Keratinocyte (primary cell): Measurements from ENCODE around the gene DHRSX. TPM values are rescaled to one million over a fixed set of nuclear protein-coding genes. Genes with fewer than 3 reads are reported as not detected.
"Not testable (repeated sequence)": the region's sequence is repeated elsewhere in the genome, so short reads cannot be mapped to it uniquely, and the experiment has no call there.

Experiments
- DNase-seq: peaks from one replicate; pipeline ENCODE4 v3.0.0-alpha.2; 2011; ENCODE audit warnings: low read depth, missing footprints, low spot score
- FAIRE-seq: peaks from 2 replicates; lab custom pipeline; 2011; peaks lifted over from hg19 to GRCh38; lab: Jason Lieb, UNC
- H2AFZ ChIP-seq: 2 replicates; pipeline ENCODE4 v1.6.0; 2012; ENCODE audit warnings: low read length, control low read depth, inconsistent platforms; ENCODE audit not compliant: control insufficient read depth
- H3K27ac ChIP-seq: 2 replicates; pipeline ENCODE4 v1.5.1; 2011; ENCODE audit warnings: low read length; ENCODE audit not compliant: control insufficient read depth, insufficient read depth
- H3K27me3 ChIP-seq: 3 replicates; pipeline ENCODE4 v1.6.0; 2011; ENCODE audit warnings: low read length; ENCODE audit not compliant: control insufficient read depth, insufficient read depth; ENCODE audit errors: extremely low read depth
- H3K36me3 ChIP-seq, 2 experiments: 2 replicates in 1 of 2; 3 replicates in 1 of 2; pipeline ENCODE4 v1.5.1; 2011; ENCODE audit warnings: low read length in 2 of 2, mild to moderate bottlenecking in 1 of 2; ENCODE audit not compliant: control insufficient read depth in 2 of 2, insufficient read depth in 2 of 2; ENCODE audit errors: extremely low read depth in 1 of 2
- H3K4me1 ChIP-seq: 3 replicates; pipeline ENCODE4 v1.5.1; 2011; ENCODE audit warnings: low read length; ENCODE audit not compliant: control insufficient read depth, insufficient read depth; ENCODE audit errors: extremely low read depth
- H3K4me2 ChIP-seq: 3 replicates; pipeline ENCODE4 v1.6.0; 2011; ENCODE audit warnings: low read depth, low read length; ENCODE audit not compliant: control insufficient read depth, insufficient read depth; ENCODE audit errors: extremely low read depth
- H3K4me3 ChIP-seq, 3 experiments: fragments of 200-600 bp in 1 of 3; sonication (generic) in 1 of 3; 2 replicates in 2 of 3; 3 replicates in 1 of 3; pipeline ENCODE4 v1.5.1; 2011 to 2016; ENCODE audit warnings: low read length in 3 of 3, mild to moderate bottlenecking in 3 of 3, control low read depth in 2 of 3, inconsistent platforms in 1 of 3, low read depth in 1 of 3, mixed read lengths in 1 of 3, mixed run types in 1 of 3, moderate library complexity in 1 of 3; ENCODE audit not compliant: control insufficient read depth in 2 of 3, insufficient read depth in 2 of 3; ENCODE audit errors: extremely low read depth in 1 of 3
- H3K79me2 ChIP-seq: 2 replicates; pipeline ENCODE4 v1.6.0; 2012; ENCODE audit warnings: low read length; ENCODE audit not compliant: control insufficient read depth, insufficient read depth
- H3K9ac ChIP-seq: 3 replicates; pipeline ENCODE4 v1.6.0; 2011; ENCODE audit warnings: low read length; ENCODE audit not compliant: control insufficient read depth, insufficient read depth; ENCODE audit errors: extremely low read depth
- H3K9me1 ChIP-seq: 3 replicates; pipeline ENCODE4 v1.6.0; 2011; ENCODE audit warnings: low read length; ENCODE audit not compliant: control insufficient read depth, insufficient read depth; ENCODE audit errors: extremely low read depth
- H3K9me3 ChIP-seq: 2 replicates; pipeline ENCODE4 v1.5.1; 2012; ENCODE audit warnings: low read depth, low read length; ENCODE audit not compliant: control insufficient read depth
- H4K20me1 ChIP-seq: 3 replicates; pipeline ENCODE4 v1.6.0; 2011; ENCODE audit warnings: low read length; ENCODE audit not compliant: control insufficient read depth, insufficient read depth; ENCODE audit errors: extremely low read depth
- EZH2 ChIP-seq: IDR thresholded peaks from one replicate; pipeline ENCODE4 v1.6.1; 2012; ENCODE audit warnings: inconsistent platforms, mild to moderate bottlenecking, low read length, moderate library complexity
- dilution Hi-C: fragments of 300-500 bp; cut with MboI; formaldehyde crosslinking; loops from one replicate; pipeline ENCODE4 v1.7.0; 2020; ENCODE audit warnings: low sequenced_read_pairs; ENCODE audit not compliant: extremely low pct_ligation_motif_present
- polyA plus RNA-seq, 5 experiments: library from polyadenylated mRNA; depleted of rRNA in 3 of 5; stranded (reverse) in 3 of 5; stranded (forward) in 1 of 5; unstranded in 1 of 5; fragments of >200 nt; gene quantifications; 1 replicate in 1 of 5; 2 replicates in 3 of 5; 3 replicates in 1 of 5; pipeline versions ENCODE4 v1.2.1 to v1.2.3, GENCODE V29; 2011 to 2012; ENCODE audit warnings: missing spikeins in 2 of 5, low read depth in 1 of 5, low replicate concordance in 1 of 5
- TF ChIP-seq, protein P1 (sequence below), 3 experiments: IDR thresholded peaks in 1 of 3; conservative IDR thresholded peaks in 1 of 3; optimal IDR thresholded peaks in 1 of 3; 2 replicates in 2 of 3; 3 replicates in 1 of 3; pipeline versions ENCODE3 to v1.5.1; 2011; ENCODE audit warnings: low read length in 3 of 3, mild to moderate bottlenecking in 3 of 3, moderate library complexity in 2 of 3, control low read depth in 1 of 3, inconsistent platforms in 1 of 3; ENCODE audit not compliant: insufficient read depth in 2 of 3; ENCODE audit errors: extremely low read depth in 1 of 3

The DHRSX gene
- polyA plus RNA-seq, 1 donor (not counting 4 experiments of a cell fraction or from before 2014, with no cell fraction given): 20.4 TPM

DNA sequence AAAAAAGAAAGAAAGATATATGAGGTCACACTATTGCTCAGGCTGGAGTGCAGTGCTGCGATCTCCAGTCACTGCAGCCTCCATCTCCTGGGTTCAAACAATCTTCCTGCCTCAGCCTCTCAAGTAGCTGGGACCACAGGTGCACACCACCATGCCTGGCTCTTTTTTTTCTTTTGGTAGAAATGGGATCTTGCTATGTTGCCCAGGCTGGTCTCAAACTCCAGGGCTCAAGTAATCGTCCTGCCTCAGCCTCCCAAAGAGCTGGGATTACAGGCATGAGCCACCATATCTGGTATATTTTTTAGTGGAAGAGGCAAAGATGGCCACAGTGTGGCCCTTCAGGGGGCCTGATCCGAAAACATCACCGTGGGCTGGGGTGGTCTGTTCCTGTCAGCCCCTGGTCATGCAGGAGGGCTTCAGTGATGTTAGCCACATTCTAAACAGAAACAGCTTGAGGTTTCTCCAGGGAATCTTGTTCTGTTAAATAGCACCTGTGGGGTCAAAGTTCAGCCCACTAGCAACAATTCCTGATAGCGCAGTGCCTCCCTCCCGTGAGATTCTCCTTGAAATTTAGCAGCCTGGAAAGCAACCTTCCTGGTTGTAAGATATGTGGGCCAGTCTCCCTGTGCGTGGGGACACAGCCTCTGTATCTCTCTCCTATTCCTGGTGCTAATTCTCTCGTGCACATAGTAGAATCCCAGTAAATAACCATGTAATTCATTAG is 7.3 kb upstream of the DHRSX start:
- DNase-seq (no peak), FAIRE-seq (no peak)
- H3K9me3 ChIP-seq: no peaks in the 10 kb centered on the region
- no peaks in the 10 kb centered on the region for H3K27me3 ChIP-seq
- no peak overlapping the region for H3K9ac ChIP-seq
- H3K27ac ChIP-seq: no peak overlapping the region
- H4K20me1 ChIP-seq: no peaks in the 10 kb centered on the region
- dilution Hi-C loops: no loop called here
- H3K36me3 ChIP-seq: no peaks in the 10 kb centered on the region
- H3K4me1 ChIP-seq: no peaks in the 10 kb centered on the region
- no peak overlapping the region for H2AFZ ChIP-seq
- H3K9me1 ChIP-seq: no peaks in the 10 kb centered on the region
- no peaks in the 10 kb centered on the region for H3K79me2 ChIP-seq
- H3K4me2 ChIP-seq: no peak overlapping the region
- no peak overlapping the region for H3K4me3 ChIP-seq
- TF ChIP-seq EZH2: no peak

DNA sequence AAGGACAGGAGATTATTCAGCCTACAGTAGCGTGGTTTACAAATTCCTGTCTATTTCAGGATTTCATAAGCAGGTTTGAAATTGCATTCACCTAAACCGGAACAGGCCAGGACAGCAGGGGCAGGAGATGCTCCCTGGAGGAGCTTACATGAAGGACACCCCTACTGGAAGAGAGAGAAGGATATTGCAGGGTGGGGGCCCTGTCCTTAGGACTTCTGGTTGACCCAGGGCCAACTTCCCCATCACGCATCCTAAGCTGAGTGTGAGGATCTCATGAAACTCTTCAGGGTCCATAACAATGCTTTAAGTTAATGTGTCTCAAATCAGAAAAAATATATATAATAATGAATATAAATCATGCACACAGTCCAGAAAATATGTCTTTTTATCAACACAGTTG is 6.4 kb upstream of the DHRSX start:
- Histone ChIP-seq H4K20me1 (no peaks in the 10 kb centered on the region), H2AFZ (no peak overlapping the region), H3K27me3 (no peaks in the 10 kb centered on the region), H3K4me1 (peaks cover 6% of the 10 kb centered on the region), H3K9me1 (no peaks in the 10 kb centered on the region), H3K4me2 (no peak overlapping the region), H3K79me2 (no peaks in the 10 kb centered on the region), H3K36me3 (no peaks in the 10 kb centered on the region), H3K9ac (no peak overlapping the region), H3K27ac (no peak overlapping the region), H3K9me3 (no peaks in the 10 kb centered on the region), H3K4me3 (no peak overlapping the region)
- FAIRE-seq: no peak
- DNase-seq: no peak
- dilution Hi-C loops: no loop called here
- TF ChIP-seq EZH2: no peak
- TF ChIP-seq, protein P1, sequence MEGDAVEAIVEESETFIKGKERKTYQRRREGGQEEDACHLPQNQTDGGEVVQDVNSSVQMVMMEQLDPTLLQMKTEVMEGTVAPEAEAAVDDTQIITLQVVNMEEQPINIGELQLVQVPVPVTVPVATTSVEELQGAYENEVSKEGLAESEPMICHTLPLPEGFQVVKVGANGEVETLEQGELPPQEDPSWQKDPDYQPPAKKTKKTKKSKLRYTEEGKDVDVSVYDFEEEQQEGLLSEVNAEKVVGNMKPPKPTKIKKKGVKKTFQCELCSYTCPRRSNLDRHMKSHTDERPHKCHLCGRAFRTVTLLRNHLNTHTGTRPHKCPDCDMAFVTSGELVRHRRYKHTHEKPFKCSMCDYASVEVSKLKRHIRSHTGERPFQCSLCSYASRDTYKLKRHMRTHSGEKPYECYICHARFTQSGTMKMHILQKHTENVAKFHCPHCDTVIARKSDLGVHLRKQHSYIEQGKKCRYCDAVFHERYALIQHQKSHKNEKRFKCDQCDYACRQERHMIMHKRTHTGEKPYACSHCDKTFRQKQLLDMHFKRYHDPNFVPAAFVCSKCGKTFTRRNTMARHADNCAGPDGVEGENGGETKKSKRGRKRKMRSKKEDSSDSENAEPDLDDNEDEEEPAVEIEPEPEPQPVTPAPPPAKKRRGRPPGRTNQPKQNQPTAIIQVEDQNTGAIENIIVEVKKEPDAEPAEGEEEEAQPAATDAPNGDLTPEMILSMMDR (optimal IDR thresholded peaks at IDR 0.05 in 1 of 3, IDR thresholded peaks at IDR 0.05 in 1 of 3, conservative IDR thresholded peaks at IDR 0.05 in 1 of 3; ENCODE audit: extremely low read depth in 1 of 3, insufficient read depth in 2 of 3, low read length in 3 of 3): no peak

DNA sequence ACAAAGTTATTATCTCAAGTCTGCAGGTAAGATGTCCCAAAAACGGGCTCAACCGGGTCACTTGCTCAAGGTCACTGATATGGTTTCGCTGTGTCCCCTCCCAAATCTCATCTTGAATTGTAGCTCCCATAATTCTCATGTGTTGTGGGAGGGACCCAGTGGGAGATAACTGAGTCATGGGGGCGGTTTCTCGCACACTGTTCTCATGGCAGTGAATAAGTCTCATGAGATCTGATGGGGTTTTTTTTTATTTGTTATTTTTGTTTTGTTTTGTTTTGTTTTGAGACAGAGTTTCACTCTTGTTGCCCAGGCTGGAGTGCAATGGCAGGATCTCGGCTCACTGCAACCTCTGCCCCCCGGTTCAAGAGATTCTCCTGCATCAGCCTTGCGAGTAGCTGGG is 4.6 kb upstream of the DHRSX start:
- H4K20me1 ChIP-seq, H3K4me1 ChIP-seq, H2AFZ ChIP-seq, H3K36me3 ChIP-seq, H3K9me1 ChIP-seq, DNase-seq, H3K27ac ChIP-seq, H3K27me3 ChIP-seq, H3K9me3 ChIP-seq, dilution Hi-C loops, H3K9ac ChIP-seq, H3K4me2 ChIP-seq, FAIRE-seq, H3K4me3 ChIP-seq, H3K79me2 ChIP-seq: not testable (repeated sequence)
